ENCODE results near the gene CERS3. TPM values are rescaled to one million over a fixed set of nuclear protein-coding genes. Genes with fewer than 3 reads are reported as not detected.

The CERS3 gene
- polyA plus RNA-seq, 6 donors from 2014 or later, result 0.21 TPM; not detected in 5

DNA sequence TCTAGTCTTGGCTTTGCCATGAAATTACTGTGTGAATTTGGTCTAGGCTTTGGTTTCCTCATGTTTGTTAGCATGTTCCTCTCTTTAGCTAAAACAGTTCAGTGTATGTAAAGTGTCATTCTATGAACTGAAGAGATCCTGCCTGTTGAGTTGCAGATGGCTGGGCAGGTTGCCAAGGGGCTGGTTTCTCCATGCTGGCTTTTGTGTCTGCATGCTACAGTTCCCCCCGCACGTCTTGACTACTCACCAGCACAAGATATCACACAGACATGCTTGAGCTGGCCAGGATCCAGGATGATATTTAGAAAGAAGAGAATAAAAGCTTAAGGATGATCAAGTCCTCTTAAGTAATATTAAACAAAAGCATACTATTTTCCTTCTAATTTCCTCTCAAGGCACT is 90.2 kb downstream of the CERS3 start:
- no peak overlapping the region for H3K4me3 Mint-ChIP-seq
- H3K9me3 Mint-ChIP-seq, result peaks cover 0 to under 1% (median 0%) of the 10 kb centered on the region in 7 donors
- H3K27me3 Mint-ChIP-seq, result peaks cover 0 to 24% (median 22%) of the 10 kb centered on the region in 3 donors
- H3K27ac Mint-ChIP-seq, result no peak overlapping the region
- H3K36me3 Mint-ChIP-seq, result no peaks in the 10 kb centered on the region
- no peak for DNase-seq
- no peak for ATAC-seq (ENCODE audit: low read depth in 2 of 2)
- no peaks in the 10 kb centered on the region for H3K4me1 Mint-ChIP-seq

DNA sequence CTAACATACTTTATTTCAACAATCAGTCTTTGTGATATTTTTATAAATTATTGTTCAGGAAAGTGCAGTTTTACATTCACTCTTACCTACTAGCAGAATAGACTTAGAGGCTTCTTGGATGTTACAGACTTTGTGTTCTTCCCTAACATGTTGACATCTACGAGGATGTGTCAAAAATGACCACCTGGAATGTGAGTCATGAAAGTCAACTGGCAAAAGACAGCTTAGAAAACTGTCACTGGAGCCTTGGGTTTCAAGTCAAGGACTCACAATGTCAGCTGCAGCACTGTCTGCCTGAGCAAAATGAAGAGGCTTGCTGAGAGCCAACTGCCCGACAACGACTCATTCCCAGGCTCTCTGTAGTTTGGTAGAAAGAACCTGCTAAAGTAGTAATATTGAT is 91.5 kb downstream of the CERS3 start:
- ATAC-seq (ENCODE audit: low read depth in 2 of 2) (no peak), DNase-seq (no peak)
- H3K27me3 Mint-ChIP-seq, result peaks cover 0 to 22% (median 20%) of the 10 kb centered on the region in 3 donors
- H3K4me1 Mint-ChIP-seq, result no peaks in the 10 kb centered on the region
- H3K36me3 Mint-ChIP-seq, result no peaks in the 10 kb centered on the region
- no peak overlapping the region for H3K27ac Mint-ChIP-seq
- H3K4me3 Mint-ChIP-seq, result no peak overlapping the region
- H3K9me3 Mint-ChIP-seq, result no peaks in the 10 kb centered on the region

DNA sequence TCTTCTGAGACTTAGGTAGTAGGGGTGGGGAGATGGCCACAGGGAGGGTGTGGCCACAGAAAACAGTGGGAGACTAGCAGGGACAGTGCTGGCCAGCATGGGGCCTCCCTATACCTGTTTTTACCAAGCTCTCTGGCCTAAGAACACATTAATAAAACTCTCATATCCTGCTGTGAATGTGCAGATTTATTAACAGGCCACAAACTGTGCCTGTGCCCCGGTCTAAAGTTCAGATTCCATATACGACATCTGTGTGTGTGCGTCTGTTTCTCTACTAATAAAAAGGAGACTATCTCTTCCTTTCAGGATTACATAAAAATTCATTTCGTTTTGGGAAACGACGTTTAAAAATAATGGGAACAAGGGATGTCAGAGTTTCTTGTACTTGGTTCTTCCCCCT is 94.2 kb downstream of the CERS3 start:
- peak overlapping the region in 1 of 8 donors; percentile 0 for H3K4me3 Mint-ChIP-seq
- H3K9me3 Mint-ChIP-seq, result no peaks in the 10 kb centered on the region
- H3K36me3 Mint-ChIP-seq, result no peaks in the 10 kb centered on the region
- H3K4me1 Mint-ChIP-seq, result no peaks in the 10 kb centered on the region
- DNase-seq, result no peak
- H3K27ac Mint-ChIP-seq, result no peak overlapping the region
- ATAC-seq (ENCODE audit: low read depth in 2 of 2), result no peak
- H3K27me3 Mint-ChIP-seq, result no peaks in the 10 kb centered on the region

DNA sequence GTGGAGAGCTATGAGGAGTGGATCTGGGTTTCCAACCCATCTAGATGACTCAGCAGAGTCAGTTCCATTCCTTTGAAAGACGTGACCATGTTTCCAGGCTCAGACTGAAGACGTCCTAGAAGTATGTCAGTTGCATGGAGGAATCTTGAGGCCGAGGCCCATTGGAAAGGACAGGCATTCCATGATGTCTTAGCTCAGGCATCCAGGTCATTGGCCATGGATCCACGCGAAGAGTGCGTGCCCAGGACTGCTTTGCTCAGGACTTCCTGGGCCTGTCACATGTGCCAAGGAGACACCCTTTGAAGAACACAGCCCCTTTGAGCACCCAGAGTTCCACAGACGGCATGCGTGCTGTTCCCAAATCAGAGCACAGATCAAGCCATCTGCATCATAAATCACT is 94.7 kb downstream of the CERS3 start:
- Mint-ChIP-seq H3K27ac (no peak overlapping the region), H3K36me3 (no peaks in the 10 kb centered on the region), H3K27me3 (no peaks in the 10 kb centered on the region), H3K4me3 (no peak overlapping the region), H3K9me3 (no peaks in the 10 kb centered on the region), H3K4me1 (no peaks in the 10 kb centered on the region)
- ATAC-seq (ENCODE audit: low read depth in 2 of 2) (no peak), DNase-seq (no peak)

DNA sequence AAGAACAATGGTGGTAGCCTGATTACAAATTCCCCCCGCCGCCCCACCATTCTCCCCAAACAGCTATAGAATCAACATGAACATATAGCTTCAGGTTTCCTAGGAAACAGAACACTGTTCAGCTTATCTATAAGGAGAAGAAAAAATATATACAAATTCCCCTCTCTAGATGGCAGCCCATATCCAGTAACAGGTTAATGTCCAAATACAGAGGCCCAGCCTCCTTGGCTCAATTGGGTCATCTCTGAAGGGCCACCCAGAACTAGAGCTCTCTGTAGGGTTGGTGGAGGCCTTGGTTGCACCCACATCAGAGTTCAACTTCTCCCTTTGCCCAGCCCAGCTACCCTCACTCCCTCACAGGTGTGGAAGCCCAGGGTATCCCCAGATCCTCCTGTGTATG is 95.4 kb downstream of the CERS3 start:
- Mint-ChIP-seq H3K9me3 (no peaks in the 10 kb centered on the region), H3K36me3 (no peaks in the 10 kb centered on the region), H3K4me3 (no peak overlapping the region), H3K27ac (no peak overlapping the region), H3K4me1 (no peaks in the 10 kb centered on the region), H3K27me3 (peaks cover 0 to 5% (median 0%) of the 10 kb centered on the region in 3 donors)
- DNase-seq (no peak), ATAC-seq (ENCODE audit: low read depth in 2 of 2) (no peak)

DNA sequence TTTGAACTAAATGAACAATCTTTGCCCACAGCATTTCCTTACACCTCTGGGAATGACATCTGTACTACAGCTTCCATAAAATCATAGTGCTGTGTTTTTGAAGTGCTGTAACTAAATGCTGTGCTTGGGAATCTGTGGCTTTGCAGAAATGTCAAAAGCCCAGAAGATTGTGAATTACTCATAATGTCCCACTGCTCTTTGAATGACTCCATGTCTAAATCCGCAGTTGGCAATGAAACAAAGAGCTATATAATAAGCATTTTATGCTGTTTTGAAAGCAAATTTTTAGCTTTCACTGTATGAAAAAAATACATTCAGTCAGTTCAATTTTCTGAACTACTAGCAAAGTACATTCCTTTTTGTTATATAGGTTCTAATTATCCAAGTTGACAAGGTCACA is 98.3 kb downstream of the CERS3 start:
- peaks cover 2 to 8% (median 5%) of the 10 kb centered on the region in 7 donors for H3K9me3 Mint-ChIP-seq
- no peaks in the 10 kb centered on the region for H3K4me1 Mint-ChIP-seq
- no peak overlapping the region for H3K4me3 Mint-ChIP-seq
- H3K36me3 Mint-ChIP-seq, result peaks cover 0 to 6% of the 10 kb centered on the region in 2 donors
- H3K27ac Mint-ChIP-seq, result no peak overlapping the region
- H3K27me3 Mint-ChIP-seq, result peaks cover 0 to 5% (median 0%) of the 10 kb centered on the region in 3 donors
- DNase-seq, result no peak
- no peak for ATAC-seq (ENCODE audit: low read depth in 2 of 2)

DNA sequence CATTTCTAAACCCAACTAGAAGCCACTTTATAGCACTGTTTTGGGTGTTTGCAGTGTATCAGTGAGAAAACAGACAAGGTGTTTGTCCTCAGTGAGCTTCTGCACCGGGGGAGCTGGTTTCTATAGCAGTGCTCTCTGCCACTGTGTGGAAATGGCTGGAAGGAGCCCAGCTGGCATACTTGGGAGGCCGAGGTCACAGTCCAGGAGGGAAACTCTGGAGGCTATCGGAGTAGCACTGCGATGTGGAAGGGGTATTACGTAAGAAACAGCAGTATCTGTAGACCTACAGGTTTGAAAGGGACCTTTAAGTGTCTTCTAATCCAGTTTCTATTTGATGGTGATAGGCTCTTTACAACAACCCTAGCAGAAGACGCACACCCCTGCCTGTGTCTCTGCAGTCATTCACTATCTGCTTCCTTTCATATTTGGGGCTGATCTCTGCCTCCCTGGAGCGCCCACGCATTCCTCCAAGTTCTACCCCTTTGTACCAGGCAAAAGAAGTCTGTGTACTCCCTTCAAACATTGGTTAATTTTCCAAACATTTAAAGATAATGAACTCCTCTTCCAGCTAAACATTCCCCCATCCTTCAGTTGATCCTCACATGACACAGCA is 99.5 kb downstream of the CERS3 start:
- peaks cover 0 to 5% (median 0%) of the 10 kb centered on the region in 3 donors for H3K27me3 Mint-ChIP-seq
- DNase-seq (no peak), ATAC-seq (ENCODE audit: low read depth in 2 of 2) (no peak)
- peaks cover 0 to 16% of the 10 kb centered on the region in 2 donors for H3K36me3 Mint-ChIP-seq
- H3K9me3 Mint-ChIP-seq, result peaks cover 5 to 18% (median 14%) of the 10 kb centered on the region in 7 donors
- H3K4me1 Mint-ChIP-seq, result no peaks in the 10 kb centered on the region
- no peak overlapping the region for H3K27ac Mint-ChIP-seq
- no peak overlapping the region for H3K4me3 Mint-ChIP-seq

DNA sequence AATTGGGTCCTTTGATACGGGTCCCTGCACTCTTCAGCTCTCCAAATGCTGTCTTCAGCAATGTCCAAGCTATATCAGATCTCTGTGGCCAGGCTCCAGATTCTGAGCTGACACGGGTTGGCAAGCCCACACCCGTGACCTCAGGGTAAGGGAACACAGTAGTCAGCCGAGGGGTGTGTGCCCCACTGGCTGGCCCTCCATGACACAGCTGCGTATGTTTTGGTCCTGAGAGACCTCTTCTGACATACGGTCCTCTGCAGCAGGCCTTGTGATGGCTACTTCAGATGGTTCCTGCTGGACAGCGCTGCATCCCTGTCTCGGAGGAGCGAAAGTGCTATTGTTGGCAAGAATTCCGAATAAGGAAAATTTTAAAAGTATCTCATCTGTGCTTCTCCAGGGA is 101.8 kb downstream of the CERS3 start:
- H3K9me3 Mint-ChIP-seq, result peaks cover 15 to 30% (median 24%) of the 10 kb centered on the region in 7 donors
- H3K27me3 Mint-ChIP-seq, result peaks cover 0 to 5% (median 0%) of the 10 kb centered on the region in 3 donors
- H3K4me1 Mint-ChIP-seq, result no peaks in the 10 kb centered on the region
- no peak for DNase-seq
- peaks cover 0 to 21% of the 10 kb centered on the region in 2 donors for H3K36me3 Mint-ChIP-seq
- no peak overlapping the region for H3K4me3 Mint-ChIP-seq
- no peak overlapping the region for H3K27ac Mint-ChIP-seq
- ATAC-seq (ENCODE audit: low read depth in 2 of 2), result no peak

DNA sequence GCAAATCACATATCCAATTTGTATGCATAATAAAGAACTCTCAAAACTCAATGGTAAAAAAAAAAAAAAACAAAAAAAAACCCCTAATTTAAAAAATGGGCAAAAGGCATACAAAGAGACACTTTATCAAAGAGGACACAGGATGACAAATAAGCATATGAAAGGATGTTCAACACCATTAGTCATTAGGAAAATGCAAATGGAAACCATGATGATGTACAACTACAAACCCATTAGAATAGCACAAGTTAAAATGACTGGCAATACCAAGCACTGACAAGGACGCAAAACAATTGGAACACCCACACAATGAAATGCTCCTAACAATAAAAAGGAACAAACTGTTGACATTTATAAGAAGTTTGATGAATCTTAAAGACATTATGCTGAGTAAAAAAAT is 123.6 kb downstream of the CERS3 start:
- H3K4me1 Mint-ChIP-seq, result no peaks in the 10 kb centered on the region
- H3K9me3 Mint-ChIP-seq, result peaks cover 4 to 24% (median 12%) of the 10 kb centered on the region in 7 donors
- H3K27ac Mint-ChIP-seq, result peak overlapping the region in 1 of 6 donors; percentile 28
- peaks cover 12 to 21% (median 12%) of the 10 kb centered on the region in 3 donors for H3K27me3 Mint-ChIP-seq
- DNase-seq (no peak), ATAC-seq (ENCODE audit: low read depth in 2 of 2) (no peak)
- no peak overlapping the region for H3K4me3 Mint-ChIP-seq
- H3K36me3 Mint-ChIP-seq, result peaks cover 0 to 4% of the 10 kb centered on the region in 2 donors

DNA sequence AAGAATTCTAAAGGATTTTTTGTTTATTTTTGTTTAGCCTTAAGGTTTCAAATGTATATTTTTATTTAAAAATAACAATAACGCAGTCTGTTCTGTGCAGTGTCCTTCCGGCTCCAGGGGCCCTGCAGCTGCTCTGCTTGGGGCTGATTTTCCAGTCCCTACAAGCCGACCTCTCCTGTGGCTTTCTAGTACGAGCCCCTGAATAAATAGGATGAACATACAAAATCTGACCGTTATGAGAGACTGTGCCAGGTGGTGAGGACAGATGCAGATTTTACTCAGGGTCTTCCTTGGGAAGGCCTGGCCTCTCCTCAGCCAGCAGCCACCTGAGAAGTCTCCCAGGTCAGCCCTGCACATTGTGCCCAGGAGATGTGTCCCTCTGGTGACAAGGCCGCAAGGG is 127.8 kb downstream of the CERS3 start:
- DNase-seq, result no peak
- ATAC-seq (ENCODE audit: low read depth in 2 of 2), result no peak
- H3K27me3 Mint-ChIP-seq, result peaks cover 9 to 21% (median 18%) of the 10 kb centered on the region in 3 donors
- no peaks in the 10 kb centered on the region for H3K4me1 Mint-ChIP-seq
- H3K4me3 Mint-ChIP-seq, result no peak overlapping the region
- no peak overlapping the region for H3K27ac Mint-ChIP-seq
- H3K36me3 Mint-ChIP-seq, result no peaks in the 10 kb centered on the region
- peaks cover 0 to 10% (median 5%) of the 10 kb centered on the region in 7 donors for H3K9me3 Mint-ChIP-seq

DNA sequence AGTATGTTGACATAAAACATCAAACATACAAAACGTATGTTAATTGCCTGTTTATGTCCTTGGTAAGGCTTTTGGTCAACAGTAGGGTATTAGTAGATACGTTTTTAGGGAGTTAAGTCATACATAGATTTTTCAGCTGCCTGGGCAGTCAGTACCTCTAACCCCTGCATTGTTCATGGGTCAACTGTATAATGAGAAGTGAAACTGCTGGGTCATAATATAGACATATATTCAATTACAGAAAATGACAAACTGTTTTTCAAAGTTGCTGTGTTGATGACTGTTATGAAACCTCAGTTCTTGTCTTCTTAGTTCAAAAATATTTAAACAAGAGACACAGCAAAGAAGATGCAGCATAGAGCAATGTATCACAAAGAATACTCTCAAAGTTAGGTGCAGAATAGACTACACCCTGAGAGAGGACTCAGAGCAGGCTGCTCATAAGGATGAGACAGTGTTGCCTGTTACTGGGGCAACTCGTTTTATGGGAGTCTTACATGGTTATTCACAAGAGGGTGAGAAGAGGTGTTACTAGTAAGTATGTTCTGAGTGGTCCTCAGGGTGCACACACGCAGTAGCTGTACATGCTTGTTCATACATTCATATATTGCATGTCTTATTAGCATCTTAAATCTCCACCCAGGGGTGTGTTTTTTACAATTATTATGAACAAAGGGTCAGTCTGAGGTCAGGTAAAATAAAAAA is 133.9 kb downstream of the CERS3 start:
- DNase-seq (no peak), ATAC-seq (ENCODE audit: low read depth in 2 of 2) (no peak)
- Mint-ChIP-seq H3K27me3 (peaks cover 0 to 11% (median 7%) of the 10 kb centered on the region in 3 donors), H3K4me3 (no peak overlapping the region), H3K4me1 (no peaks in the 10 kb centered on the region), H3K36me3 (no peaks in the 10 kb centered on the region), H3K9me3 (peaks cover 0 to 2% (median 0%) of the 10 kb centered on the region in 7 donors), H3K27ac (no peak overlapping the region)

DNA sequence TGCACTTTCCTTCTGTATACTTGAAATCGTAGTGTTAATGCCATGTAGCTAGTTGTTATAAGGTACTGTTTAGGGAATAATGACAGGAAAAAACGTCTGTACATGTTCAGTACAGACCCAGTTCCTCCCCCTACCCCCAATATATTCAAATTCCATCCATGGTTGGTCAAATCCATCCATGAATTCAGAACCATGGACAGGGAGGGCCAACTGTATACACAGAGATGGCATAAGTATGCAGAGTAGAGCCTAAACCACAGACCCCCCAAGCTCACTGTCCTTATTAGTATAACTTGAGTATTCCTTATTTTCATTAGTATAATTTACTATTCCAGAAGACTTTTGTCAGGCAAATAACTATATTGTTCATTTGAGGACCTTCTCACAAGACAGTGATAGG is 135.7 kb downstream of the CERS3 start:
- Mint-ChIP-seq H3K36me3 (no peaks in the 10 kb centered on the region), H3K4me3 (no peak overlapping the region), H3K27ac (no peak overlapping the region), H3K27me3 (peaks cover 0 to 8% (median 7%) of the 10 kb centered on the region in 3 donors), H3K4me1 (no peaks in the 10 kb centered on the region), H3K9me3 (peaks cover 0 to 9% (median 2%) of the 10 kb centered on the region in 7 donors)
- no peak for DNase-seq
- no peak for ATAC-seq (ENCODE audit: low read depth in 2 of 2)

DNA sequence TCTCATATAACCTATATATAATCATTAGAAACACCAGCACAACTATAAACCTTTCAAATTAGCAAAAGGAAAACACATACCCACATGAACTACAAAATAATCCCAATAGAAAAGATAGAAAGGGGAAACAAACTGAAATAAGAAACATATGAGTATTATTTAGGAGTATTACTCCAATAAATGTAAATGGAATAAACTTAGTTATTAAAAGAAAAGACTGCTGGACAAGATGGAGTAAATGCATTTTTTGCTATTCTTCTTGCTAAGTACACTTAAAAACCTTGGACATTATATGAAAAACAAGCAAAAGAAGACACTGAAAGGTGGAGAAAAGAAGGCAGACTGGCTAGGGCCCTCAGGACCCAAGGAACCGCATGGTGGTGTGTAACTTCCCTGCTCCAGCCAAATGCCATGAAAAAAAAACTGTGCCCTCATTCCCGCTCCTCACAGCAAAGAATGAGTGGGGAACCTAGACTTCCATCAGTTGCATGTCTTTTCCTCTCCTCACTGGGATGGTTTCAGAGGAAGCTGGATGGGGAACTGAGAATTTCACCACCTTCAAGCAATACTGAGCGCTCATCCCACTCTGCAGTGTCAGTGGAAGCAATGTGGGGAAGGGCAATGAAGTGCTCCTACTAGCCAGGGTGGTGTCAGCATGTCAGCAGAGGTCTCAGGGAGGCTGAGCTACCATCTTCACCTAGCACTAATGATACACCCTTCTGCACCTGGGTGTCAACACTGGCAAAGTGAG is 143.3 kb downstream of the CERS3 start:
- Mint-ChIP-seq H3K27ac (no peak overlapping the region), H3K4me3 (no peak overlapping the region), H3K27me3 (no peaks in the 10 kb centered on the region), H3K4me1 (no peaks in the 10 kb centered on the region), H3K9me3 (peaks cover 16 to 49% (median 36%) of the 10 kb centered on the region in 7 donors), H3K36me3 (peaks cover 6 to 24% of the 10 kb centered on the region in 2 donors)
- DNase-seq, result no peak
- no peak for ATAC-seq (ENCODE audit: low read depth in 2 of 2)

DNA sequence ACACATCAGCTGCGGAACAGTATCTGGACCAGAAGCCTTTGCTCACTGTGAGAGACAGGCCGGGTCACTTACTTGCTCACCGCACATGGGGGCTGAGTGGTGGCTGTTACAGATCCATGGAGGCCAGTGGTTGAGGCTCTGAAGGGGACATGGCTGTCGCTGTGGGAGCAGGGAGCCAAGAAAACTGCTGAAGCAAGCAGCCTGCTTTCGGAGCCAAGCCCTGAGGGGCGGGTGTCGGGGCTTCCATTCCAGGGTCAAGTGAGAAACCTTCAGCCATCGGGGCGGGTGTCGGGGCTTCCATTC is 144.7 kb downstream of the CERS3 start:
- ATAC-seq (ENCODE audit: low read depth in 2 of 2) (no peak), DNase-seq (no peak)
- Mint-ChIP-seq H3K36me3 (peaks cover 6 to 24% of the 10 kb centered on the region in 2 donors), H3K27ac (no peak overlapping the region), H3K27me3 (peaks cover 0 to 4% (median 0%) of the 10 kb centered on the region in 3 donors), H3K4me1 (no peaks in the 10 kb centered on the region), H3K4me3 (no peak overlapping the region), H3K9me3 (peaks cover 16 to 52% (median 39%) of the 10 kb centered on the region in 7 donors)
